Esophagus muscularis mucosa (tissue), 4 donors: ENCODE measurements around the gene LEAP2. TPM values are rescaled to one million over a fixed set of nuclear protein-coding genes. Genes with fewer than 3 reads are reported as not detected.
A peak's percentile ranks its signal among the peaks of the same experiment; 100 is the strongest.

Experiments used
- DNase-seq: peaks from one replicate; pipeline ENCODE4 v3.0.0-alpha.2; 2017; ENCODE audit errors: extremely low spot score
- H3K27ac ChIP-seq, 4 donors: fragments of 200-600 bp; sonication (generic); replicated peaks in 1 of 4; 1 replicate in 3 of 4; 2 replicates in 1 of 4; pipeline ENCODE4 v1.5.1; 2016 to 2019; ENCODE audit warnings: mild to moderate bottlenecking in 1 of 4
- H3K27me3 ChIP-seq, 4 donors: fragments of 200-600 bp; sonication (generic); one replicate each; pipeline versions ENCODE4 v1.5.1 to v1.6.0; 2016 to 2019
- H3K36me3 ChIP-seq, 4 donors: fragments of 200-600 bp; sonication (generic); one replicate each; pipeline ENCODE4 v1.5.1; 2016 to 2019
- H3K4me1 ChIP-seq, 4 donors: fragments of 200-600 bp; sonication (generic); one replicate each; pipeline ENCODE4 v1.5.1; 2016 to 2019
- H3K4me3 ChIP-seq, 4 donors: fragments of 200-600 bp; sonication (generic); 1 replicate in 2 of 4; 2 replicates in 2 of 4; pipeline ENCODE4 v1.5.1; 2016 to 2019; ENCODE audit warnings: mild to moderate bottlenecking in 4 of 4, moderate library complexity in 1 of 4
- H3K9me3 ChIP-seq, 4 donors: fragments of 200-600 bp; sonication (generic); 1 replicate in 3 of 4; 2 replicates in 1 of 4; pipeline ENCODE4 v1.5.1; 2016 to 2019
- EP300 ChIP-seq: sonication (generic); formaldehyde crosslinking; IDR thresholded peaks from one replicate; pipeline ENCODE4 v1.6.1; 2017; ENCODE audit warnings: antibody characterized with exemption
- POLR2A ChIP-seq: fragments of 450-650 bp; IDR thresholded peaks from one replicate; pipeline ENCODE4 v1.6.1; 2017; ENCODE audit warnings: antibody characterized with exemption, moderate library complexity, mild to moderate bottlenecking, low read depth
- POLR2AphosphoS5 ChIP-seq, 2 donors: sonication (generic); formaldehyde crosslinking; IDR thresholded peaks; one replicate each; pipeline ENCODE4 v1.6.1; 2017; ENCODE audit warnings: antibody characterized with exemption in 2 of 2
- WGBS: methylation state at CpG from one replicate; pipeline ENCODE4 v1.1.5; 2018; 5-methylcytosine and 5-hydroxymethylcytosine counted together
- intact Hi-C: fragments of 100-400 bp; cut with DNase I; formaldehyde crosslinking; loops from one replicate; pipeline ENCODE4 v1.15.1; 2023
- total RNA-seq, 4 donors: library from RNA; depleted of rRNA; stranded (reverse); fragments of >200 nt; gene quantifications; one replicate each; pipeline versions ENCODE4 v1.1.0 to v1.2.1, GENCODE V29; 2016
- TF ChIP-seq, protein P1 (sequence below), 3 experiments: fragments of 200-600 bp in 2 of 3; fragments of 450-650 bp in 1 of 3; sonication (generic) in 2 of 3; IDR thresholded peaks; one replicate each; pipeline ENCODE4 v1.5.1; 2017 to 2019; ENCODE audit warnings: antibody characterized with exemption in 3 of 3, mild to moderate bottlenecking in 2 of 3, moderate library complexity in 1 of 3

LEAP2 gene, protein sequence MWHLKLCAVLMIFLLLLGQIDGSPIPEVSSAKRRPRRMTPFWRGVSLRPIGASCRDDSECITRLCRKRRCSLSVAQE
- total RNA-seq, result 1 to 10 TPM in 1 of 4 donors, under 1 TPM in 2, not detected in 1; 0.23 to 1.2 (median 0.26) TPM

GRCh38 chr5:132873119-132873929 is at the start of gene LEAP2:
LEAP2 (plus strand) TSS chr5:132873668; CDS start chr5:132873695, 27 bp downstream.
- Histone ChIP-seq H3K27me3 (no peaks in the 10 kb centered on the region), H3K27ac (no peak within 1 kb of the TSS), H3K4me3 (no peak within 1 kb of the TSS), H3K4me1 (peaks cover 7 to 23% (median 14%) of the 10 kb centered on the region in 4 donors), H3K36me3 (peaks cover 17 to 61% (median 52%) of the 10 kb centered on the region in 4 donors), H3K9me3 (no peaks in the 10 kb centered on the region)
- intact Hi-C loops, result no loop called here
- TF ChIP-seq EP300 (no peak), POLR2A (no peak), POLR2AphosphoS5 (IDR thresholded peaks at IDR 0.05) (no peak)
- TF ChIP-seq, protein P1, sequence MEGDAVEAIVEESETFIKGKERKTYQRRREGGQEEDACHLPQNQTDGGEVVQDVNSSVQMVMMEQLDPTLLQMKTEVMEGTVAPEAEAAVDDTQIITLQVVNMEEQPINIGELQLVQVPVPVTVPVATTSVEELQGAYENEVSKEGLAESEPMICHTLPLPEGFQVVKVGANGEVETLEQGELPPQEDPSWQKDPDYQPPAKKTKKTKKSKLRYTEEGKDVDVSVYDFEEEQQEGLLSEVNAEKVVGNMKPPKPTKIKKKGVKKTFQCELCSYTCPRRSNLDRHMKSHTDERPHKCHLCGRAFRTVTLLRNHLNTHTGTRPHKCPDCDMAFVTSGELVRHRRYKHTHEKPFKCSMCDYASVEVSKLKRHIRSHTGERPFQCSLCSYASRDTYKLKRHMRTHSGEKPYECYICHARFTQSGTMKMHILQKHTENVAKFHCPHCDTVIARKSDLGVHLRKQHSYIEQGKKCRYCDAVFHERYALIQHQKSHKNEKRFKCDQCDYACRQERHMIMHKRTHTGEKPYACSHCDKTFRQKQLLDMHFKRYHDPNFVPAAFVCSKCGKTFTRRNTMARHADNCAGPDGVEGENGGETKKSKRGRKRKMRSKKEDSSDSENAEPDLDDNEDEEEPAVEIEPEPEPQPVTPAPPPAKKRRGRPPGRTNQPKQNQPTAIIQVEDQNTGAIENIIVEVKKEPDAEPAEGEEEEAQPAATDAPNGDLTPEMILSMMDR (IDR thresholded peaks at IDR 0.05), result no peak
- DNase-seq, result no peak
- 56% methylated on average over 6 of the region's 6 CpGs for WGBS

- WGBS, result 100% methylated on average over 2 of the region's 3 CpGs
- no peak for TF ChIP-seq POLR2AphosphoS5 (IDR thresholded peaks at IDR 0.05)
- TF ChIP-seq, protein P1 (IDR thresholded peaks at IDR 0.05), result no peak
- no peak for TF ChIP-seq POLR2A
- TF ChIP-seq EP300, result no peak
- Histone ChIP-seq H3K9me3 (no peaks in the 10 kb centered on the region), H3K4me1 (peaks cover 4 to 54% (median 44%) of the 10 kb centered on the region in 4 donors), H3K4me3 (no peak overlapping the region), H3K27me3 (peaks cover 0 to 21% (median 2%) of the 10 kb centered on the region in 4 donors), H3K36me3 (peaks cover 0 to 20% (median 13%) of the 10 kb centered on the region in 4 donors), H3K27ac (no peak overlapping the region)
- intact Hi-C loops, result loop anchor here (5.0 to 10.0 kb wide), 3 partner anchors 47 to 440 kb away; partner anchors contain the start of gene SEPTIN8
- no peak for DNase-seq
These were observed 49.0 kb upstream of the LEAP2 start for GRCh38 chr5:132824426-132824825.

- Histone ChIP-seq H3K36me3 (peaks cover 0 to 20% (median 13%) of the 10 kb centered on the region in 4 donors), H3K4me3 (peak overlapping the region; percentile 6 to 37 (median 30)), H3K4me1 (peaks cover 9 to 51% (median 42%) of the 10 kb centered on the region in 4 donors), H3K9me3 (no peaks in the 10 kb centered on the region), H3K27me3 (peaks cover 0 to 15% (median 0%) of the 10 kb centered on the region in 4 donors), H3K27ac (no peak overlapping the region)
- no peak for DNase-seq
- TF ChIP-seq, protein P1 (IDR thresholded peaks at IDR 0.05), result no peak
- TF ChIP-seq EP300 (no peak), POLR2AphosphoS5 (IDR thresholded peaks at IDR 0.05) (no peak), POLR2A (no peak)
- intact Hi-C loops, result loop anchor here (10.0 kb wide), 2 partner anchors 320 to 440 kb away; no protein-coding TSS in a partner anchor
- 81% methylated on average over 24 of the region's 71 CpGs for WGBS
These were observed 48.2 kb upstream of the LEAP2 start for GRCh38 chr5:132825033-132825833.

- H3K27ac ChIP-seq, result no peak overlapping the region
- no peak for DNase-seq
- intact Hi-C loops, result loop anchor here (10.0 kb wide), 2 partner anchors 321 to 441 kb away; no protein-coding TSS in a partner anchor
- WGBS, result 60% methylated on average over 31 of the region's 43 CpGs
- peak overlapping the region; percentile 6 to 37 (median 30) for H3K4me3 ChIP-seq
- peaks cover 0 to 15% (median 0%) of the 10 kb centered on the region in 4 donors for H3K27me3 ChIP-seq
- H3K9me3 ChIP-seq, result no peaks in the 10 kb centered on the region
- TF ChIP-seq EP300 (no peak), POLR2A (no peak), POLR2AphosphoS5 (IDR thresholded peaks at IDR 0.05) (no peak)
- TF ChIP-seq, protein P1 (IDR thresholded peaks at IDR 0.05), result no peak
- H3K4me1 ChIP-seq, result peaks cover 9 to 56% (median 45%) of the 10 kb centered on the region in 4 donors
- H3K36me3 ChIP-seq, result peaks cover 0 to 20% (median 13%) of the 10 kb centered on the region in 4 donors
These were observed 47.6 kb upstream of the LEAP2 start for GRCh38 chr5:132825834-132826391.
